Measurements from ENCODE around the gene GFOD1. TPM values are rescaled to one million over a fixed set of nuclear protein-coding genes. Genes with fewer than 3 reads are reported as not detected.

The GFOD1 gene
- total and polyA plus RNA-seq, 10 of the 15 experiments (the other 5 are each of a cell fraction or from before 2014, with no cell fraction given), result 6.5 to 41.4 (median 16.0) TPM

- TF ChIP-seq SMC3 (IDR thresholded peaks at IDR 0.05; ENCODE audit: borderline replicate concordance, low read length) (no peak), IRF3 (IDR thresholded peaks at IDR 0.05) (no peak), MAX (IDR thresholded peaks at IDR 0.05; ENCODE audit: low read depth, low read length) (peak; percentile 74; the same call in 1 of the 2 replicates), POLR2AphosphoS5 (IDR thresholded peaks at IDR 0.05; ENCODE audit: low read length) (peak; percentile 81), POLR2A (IDR thresholded peaks at IDR 0.05; ENCODE audit: low read depth, low read length) (peak; percentile 80), IKZF2 (IDR thresholded peaks at IDR 0.05) (peak in 1 of 2 experiments; percentile 48; a peak in 2 of 4 replicates), E4F1 (IDR thresholded peaks at IDR 0.05; ENCODE audit: borderline replicate concordance, partially characterized antibody) (no peak), GATAD2B (conservative IDR thresholded peaks at IDR 0.05; ENCODE audit: low read depth) (no peak), ZBTB33 (IDR thresholded peaks at IDR 0.05) (no peak), CREB1 (IDR thresholded peaks at IDR 0.05; ENCODE audit: low read depth) (peak; percentile 66), USF2 (IDR thresholded peaks at IDR 0.05; ENCODE audit: borderline replicate concordance, low read depth, low read length) (no peak; the same call in 1 of the 2 replicates), YY1 (IDR thresholded peaks at IDR 0.05; ENCODE audit: low read depth, low read length) (0 out of 2 replicates have a peak, but pooled peaks have one; percentile 44), CHD2 (IDR thresholded peaks at IDR 0.05; ENCODE audit: borderline replicate concordance, low read depth, low read length) (0 out of 2 replicates have a peak, but pooled peaks have one; percentile 36), ZNF622 (IDR thresholded peaks at IDR 0.05) (no peak), NRF1 (conservative IDR thresholded peaks at IDR 0.05; ENCODE audit: low read depth, low read length) (no peak), IKZF1 (conservative IDR thresholded peaks at IDR 0.05) (no peak; the same call in 1 of the 2 replicates), ZNF687 (IDR thresholded peaks at IDR 0.05) (peak; percentile 57; the same call in 1 of the 2 replicates)
Observed at GRCh38 chr6:13485923-13486562, 1.4 kb downstream of the GFOD1 start (continued).

Data from GM12878 (cell line).